ENCODE results near the gene TTC28.

GRCh38 chr22:27970596-27971220 lies 708.9 kb downstream of the TTC28 start:
- TF ChIP-seq EZH2 (IDR thresholded peaks at IDR 0.05; ENCODE audit: low read length, missing control alignments): no peak
- TF ChIP-seq CTCF (conservative IDR thresholded peaks at IDR 0.05 in 1 of 2, IDR thresholded peaks at IDR 0.05 in 1 of 2; ENCODE audit: low read depth in 1 of 2, low read length in 2 of 2): no peak
